Peyer's patch (tissue), 4 donors: ENCODE data around the gene PDZD2.
"Not testable (repeated sequence)": the region's sequence is repeated elsewhere in the genome, so short reads cannot be mapped to it uniquely, and the experiment has no call there.

Source experiments
- CTCF ChIP-seq, 6 experiments: fragments of 450-650 bp in 4 of 6; fragments of 200-600 bp in 2 of 6; sonication (generic) in 1 of 6; IDR thresholded peaks; one replicate each; pipeline ENCODE4 v1.5.1; 2017 to 2019; ENCODE audit warnings: antibody characterized with exemption in 6 of 6, mild to moderate bottlenecking in 3 of 6, moderate library complexity in 1 of 6
- POLR2A ChIP-seq, 2 donors: fragments of 450-650 bp; IDR thresholded peaks; one replicate each; pipeline ENCODE4 v1.5.1; 2017; ENCODE audit warnings: antibody characterized with exemption in 2 of 2, mild to moderate bottlenecking in 2 of 2, moderate library complexity in 2 of 2

- TF ChIP-seq POLR2A, CTCF (IDR thresholded peaks at IDR 0.05): not testable (repeated sequence)
Observed at GRCh38 chr5:32078855-32079254, 439.9 kb downstream of the PDZD2 start.
